GM12874 (cell line): ENCODE results near the gene RBM38.

Experiments used
- CTCF ChIP-seq: IDR thresholded peaks from 2 replicates; pipeline ENCODE4 v1.5.1; 2011; ENCODE audit warnings: low read depth, mild to moderate bottlenecking, control low read depth, low read length, moderate library complexity; ENCODE audit not compliant: insufficient read depth

Gene RBM38

GRCh38 chr20:57372581-57373350 lies 18.4 kb upstream of the RBM38 start:
- TF ChIP-seq CTCF: no peak

GRCh38 chr20:57374343-57374930 lies 16.8 kb upstream of the RBM38 start:
- no peak for TF ChIP-seq CTCF

GRCh38 chr20:57374931-57375651 lies 16.1 kb upstream of the RBM38 start:
- no peak for TF ChIP-seq CTCF

GRCh38 chr20:57375652-57376230 lies 15.5 kb upstream of the RBM38 start:
- no peak for TF ChIP-seq CTCF

- TF ChIP-seq CTCF: no peak
These were observed 13.8 kb upstream of the RBM38 start for GRCh38 chr20:57377350-57377749.

- TF ChIP-seq CTCF: no peak
These were observed 13.1 kb upstream of the RBM38 start for GRCh38 chr20:57378107-57378506.

- no peak for TF ChIP-seq CTCF
These were observed 12.4 kb upstream of the RBM38 start for GRCh38 chr20:57378646-57379262.
